CD4-positive, alpha-beta T cell treated with Interleukin-4 for 1 hour (primary cell): ENCODE data around the gene FRMD4B.
"Not testable (repeated sequence)": the region's sequence is repeated elsewhere in the genome, so short reads cannot be mapped to it uniquely, and the experiment has no call there.

Source experiments
- DNase-seq, 2 donors: peaks; one replicate each; pipeline ENCODE4 v3.0.0-alpha.2; 2020 to 2022

The FRMD4B gene

GRCh38 chr3:69240651-69241568 lies 145.0 kb downstream of the FRMD4B start:
- no peak for DNase-seq

- no peak for DNase-seq
Measured at GRCh38 chr3:69239063-69239462, 146.8 kb downstream of the FRMD4B start.

- no peak for DNase-seq
Measured at GRCh38 chr3:69236812-69237707, 148.8 kb downstream of the FRMD4B start.

GRCh38 chr3:69235882-69236281 lies 150.0 kb downstream of the FRMD4B start:
- DNase-seq, result peak in 1 of 2 donors; percentile 55

- not testable (repeated sequence) for DNase-seq
Measured at GRCh38 chr3:69235227-69235626, 150.7 kb downstream of the FRMD4B start.

GRCh38 chr3:69232482-69232881 lies 153.4 kb downstream of the FRMD4B start:
- DNase-seq, result no peak

- no peak for DNase-seq
Measured at GRCh38 chr3:69231929-69232440, 153.9 kb downstream of the FRMD4B start.

GRCh38 chr3:69226071-69226470 lies 159.8 kb downstream of the FRMD4B start:
- DNase-seq, result no peak

- DNase-seq, result no peak
Measured at GRCh38 chr3:69219101-69219708, 166.7 kb downstream of the FRMD4B start.

GRCh38 chr3:69218079-69218478 lies 167.8 kb downstream of the FRMD4B start:
- DNase-seq, result no peak

GRCh38 chr3:69216981-69217380 lies 168.9 kb downstream of the FRMD4B start:
- no peak for DNase-seq

GRCh38 chr3:69214241-69214640 lies 171.6 kb downstream of the FRMD4B start:
- no peak for DNase-seq

- peak in 1 of 2 donors; percentile 27 for DNase-seq
Measured at GRCh38 chr3:69212411-69213160, 173.3 kb downstream of the FRMD4B start.

GRCh38 chr3:69210068-69210730 lies 175.7 kb downstream of the FRMD4B start:
- DNase-seq, result no peak

GRCh38 chr3:69209413-69209812 lies 176.5 kb downstream of the FRMD4B start:
- no peak for DNase-seq

- no peak for DNase-seq
Measured at GRCh38 chr3:69207031-69207430, 178.9 kb downstream of the FRMD4B start.

GRCh38 chr3:69205385-69205784 lies 180.5 kb downstream of the FRMD4B start:
- no peak for DNase-seq

GRCh38 chr3:69204315-69204957 lies 181.5 kb downstream of the FRMD4B start:
- DNase-seq, result peak in 1 of 2 donors; percentile 20

- no peak for DNase-seq
Measured at GRCh38 chr3:69203631-69204314, 182.1 kb downstream of the FRMD4B start.

GRCh38 chr3:69201658-69202057 lies 184.2 kb downstream of the FRMD4B start:
- no peak for DNase-seq
